ENCODE results near the gene MRPL49.

Gene MRPL49

GRCh38 chr11:65126624-65127274 is 4.6 kb downstream of the MRPL49 start:
- peaks cover 59 to 80% of the 10 kb centered on the region in 2 donors for H3K36me3 ChIP-seq (replicated peaks in 1 of 2; ENCODE audit: control insufficient read depth in 2 of 2, insufficient read depth in 2 of 2, low read length in 2 of 2)
- no CpG with 5 or more reads among the region's 6 CpGs for WGBS, 2 donors (ENCODE audit: extremely low coverage in 2 of 2, insufficient read length in 2 of 2, insufficient replicate concordance in 1 of 2)
- peaks cover 0 to 5% of the 10 kb centered on the region in 2 donors for H3K4me1 ChIP-seq (ENCODE audit: control insufficient read depth in 2 of 2, insufficient read depth in 1 of 2, low read depth in 1 of 2, low read length in 2 of 2)
- H3K4me3 ChIP-seq (ENCODE audit: low read length in 2 of 2): peak overlapping the region in 1 of 2 donors; percentile 12
- no peak overlapping the region for H3K4me2 ChIP-seq (ENCODE audit: insufficient read depth, low read length, poor library complexity, severe bottlenecking)
- H4K91ac ChIP-seq (ENCODE audit: low read depth, low read length, poor library complexity): no peak overlapping the region
- H3K23ac ChIP-seq (ENCODE audit: low read depth, low read length, poor library complexity): no peak overlapping the region
- no peak overlapping the region for H2AFZ ChIP-seq (ENCODE audit: low read length)
- H2BK120ac ChIP-seq (ENCODE audit: low read depth, low read length): no peak overlapping the region
- H3K27me3 ChIP-seq (ENCODE audit: control insufficient read depth in 3 of 3, insufficient read depth in 3 of 3, low read depth in 1 of 3, low read length in 3 of 3): no peaks in the 10 kb centered on the region
- H2BK5ac ChIP-seq (ENCODE audit: low read length): no peak overlapping the region
- H2AK5ac ChIP-seq (ENCODE audit: low read depth, low read length): no peak overlapping the region
- no peak overlapping the region for H3K9ac ChIP-seq (ENCODE audit: low read depth, low read length, poor library complexity)
- no peak overlapping the region for H4K8ac ChIP-seq (ENCODE audit: low read depth, low read length)
- DNase-seq (ENCODE audit: low spot score): no peak
- H3K79me1 ChIP-seq (ENCODE audit: low read depth, low read length): peaks cover 3% of the 10 kb centered on the region
- H3K18ac ChIP-seq (ENCODE audit: low read length): no peak overlapping the region
- H3K14ac ChIP-seq (ENCODE audit: low read length): no peak overlapping the region
- H2BK12ac ChIP-seq (ENCODE audit: low read length): no peak overlapping the region
- no peak overlapping the region for H2BK15ac ChIP-seq (ENCODE audit: low read length)
- no peak overlapping the region for H3K4ac ChIP-seq (ENCODE audit: low read length)
- no peaks in the 10 kb centered on the region for H3K9me3 ChIP-seq (replicated peaks in 1 of 2; ENCODE audit: control insufficient read depth in 2 of 2, insufficient read depth in 1 of 2, low read depth in 1 of 2, low read length in 2 of 2)
- no peak overlapping the region for H3K27ac ChIP-seq (replicated peaks; ENCODE audit: low read length)

DNA sequence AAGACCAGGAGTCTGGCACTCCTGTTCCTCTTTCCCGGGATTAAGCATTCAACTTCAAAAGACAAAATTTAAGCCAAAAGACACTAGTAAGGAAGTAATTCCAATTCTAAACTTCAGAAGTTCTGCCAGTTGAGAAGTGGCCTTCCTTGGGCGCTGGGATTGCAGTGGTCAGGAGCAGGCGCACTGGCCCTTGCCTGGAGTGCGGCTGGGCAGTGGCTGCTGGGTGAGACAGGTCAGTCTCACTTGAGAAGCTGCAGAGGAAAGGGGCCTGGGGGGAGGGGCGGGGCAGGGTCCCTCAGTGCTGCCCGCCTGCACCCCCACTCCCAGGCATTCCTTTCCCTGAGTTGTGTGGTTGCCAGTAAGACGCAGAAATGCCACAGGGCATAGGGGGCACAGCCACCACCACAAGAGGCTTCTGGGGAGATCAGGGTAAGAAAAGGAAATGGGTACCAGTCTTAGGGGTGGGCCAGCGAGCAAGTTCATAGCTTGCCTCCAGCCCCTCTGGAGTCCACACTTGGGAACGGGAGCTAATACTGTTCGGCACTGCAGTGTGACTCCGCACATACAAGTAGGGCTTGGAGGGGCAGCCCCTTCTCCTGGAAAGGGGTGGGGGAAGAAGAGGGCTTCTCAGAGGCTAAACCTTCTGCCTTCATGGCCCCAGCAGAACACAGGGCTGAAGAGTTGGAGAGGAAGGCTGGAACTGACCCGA is 5.5 kb downstream of the MRPL49 start:
- no peak overlapping the region for H2AFZ ChIP-seq (ENCODE audit: low read length)
- H4K8ac ChIP-seq (ENCODE audit: low read depth, low read length): no peak overlapping the region
- H2BK12ac ChIP-seq (ENCODE audit: low read length): no peak overlapping the region
- no peak overlapping the region for H3K14ac ChIP-seq (ENCODE audit: low read length)
- H2BK120ac ChIP-seq (ENCODE audit: low read depth, low read length): no peak overlapping the region
- no peak overlapping the region for H4K91ac ChIP-seq (ENCODE audit: low read depth, low read length, poor library complexity)
- no peak overlapping the region for H3K4me3 ChIP-seq (ENCODE audit: low read length in 2 of 2)
- peaks cover 7% of the 10 kb centered on the region for H3K79me1 ChIP-seq (ENCODE audit: low read depth, low read length)
- no peaks in the 10 kb centered on the region for H3K9me3 ChIP-seq (replicated peaks in 1 of 2; ENCODE audit: control insufficient read depth in 2 of 2, insufficient read depth in 1 of 2, low read depth in 1 of 2, low read length in 2 of 2)
- no peak overlapping the region for H3K9ac ChIP-seq (ENCODE audit: low read depth, low read length, poor library complexity)
- H2BK15ac ChIP-seq (ENCODE audit: low read length): no peak overlapping the region
- no peak overlapping the region for H2AK5ac ChIP-seq (ENCODE audit: low read depth, low read length)
- H3K4me1 ChIP-seq (ENCODE audit: control insufficient read depth in 2 of 2, insufficient read depth in 1 of 2, low read depth in 1 of 2, low read length in 2 of 2): peaks cover 0 to 5% of the 10 kb centered on the region in 2 donors
- WGBS, 2 donors (ENCODE audit: extremely low coverage in 2 of 2, insufficient read length in 2 of 2, insufficient replicate concordance in 1 of 2): no CpG with 5 or more reads among the region's 12 CpGs
- H3K27ac ChIP-seq (replicated peaks; ENCODE audit: low read length): no peak overlapping the region
- H3K27me3 ChIP-seq (ENCODE audit: control insufficient read depth in 3 of 3, insufficient read depth in 3 of 3, low read depth in 1 of 3, low read length in 3 of 3): no peaks in the 10 kb centered on the region
- H3K23ac ChIP-seq (ENCODE audit: low read depth, low read length, poor library complexity): no peak overlapping the region
- H2BK5ac ChIP-seq (ENCODE audit: low read length): no peak overlapping the region
- H3K4me2 ChIP-seq (ENCODE audit: insufficient read depth, low read length, poor library complexity, severe bottlenecking): no peak overlapping the region
- peaks cover 67 to 89% of the 10 kb centered on the region in 2 donors for H3K36me3 ChIP-seq (replicated peaks in 1 of 2; ENCODE audit: control insufficient read depth in 2 of 2, insufficient read depth in 2 of 2, low read length in 2 of 2)
- no peak overlapping the region for H3K4ac ChIP-seq (ENCODE audit: low read length)
- no peak for DNase-seq (ENCODE audit: low spot score)
- no peak overlapping the region for H3K18ac ChIP-seq (ENCODE audit: low read length)

DNA sequence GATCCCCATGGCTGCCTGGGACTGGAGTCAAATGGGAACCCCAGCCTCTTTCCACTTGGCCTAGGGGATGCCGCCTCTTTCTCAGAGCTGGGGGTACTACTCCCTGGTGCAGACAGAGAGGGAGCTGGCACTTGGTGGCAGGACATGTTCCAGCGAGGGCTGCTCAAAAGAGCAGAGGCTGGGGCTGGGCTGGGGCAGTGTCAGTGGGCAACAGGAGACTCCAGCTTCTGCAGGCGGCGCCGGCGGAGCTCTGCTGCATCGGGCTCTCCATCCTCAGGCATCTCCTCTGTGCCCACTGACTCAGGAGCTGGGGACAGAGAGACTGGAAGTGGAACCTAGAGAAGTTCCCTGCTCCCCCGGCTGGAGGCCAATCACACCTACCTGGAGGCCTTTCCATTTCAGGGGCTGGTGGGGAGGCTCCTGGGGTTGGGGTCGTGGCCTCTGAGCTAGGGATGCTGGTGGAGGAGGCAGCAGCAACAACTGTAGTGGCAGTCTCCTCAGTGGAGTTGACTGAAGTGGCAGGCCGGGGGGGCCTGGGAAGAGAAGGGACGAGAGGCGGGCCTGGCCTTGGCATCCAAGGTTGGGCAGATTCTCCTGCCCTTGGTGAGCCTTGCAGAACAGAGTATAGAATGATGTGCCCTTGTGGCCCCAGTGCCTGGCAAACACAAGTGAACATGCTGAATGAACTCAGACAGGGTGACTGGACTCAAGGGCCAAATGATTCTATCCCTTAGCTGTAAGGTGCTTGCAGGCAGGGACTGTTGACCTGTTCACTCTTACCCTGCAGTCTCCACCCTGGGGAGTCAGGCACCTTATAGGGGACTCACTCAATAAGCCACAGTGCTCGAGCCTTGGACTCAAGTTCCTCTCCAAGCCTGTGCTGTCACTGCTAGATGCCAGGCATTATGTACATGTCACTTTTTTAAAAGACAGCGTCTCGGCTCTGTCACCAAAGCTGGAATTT is 6.3 kb downstream of the MRPL49 start:
- no peak for DNase-seq (ENCODE audit: low spot score)
- no CpG with 5 or more reads among the region's 15 CpGs for WGBS, 2 donors (ENCODE audit: extremely low coverage in 2 of 2, insufficient read length in 2 of 2, insufficient replicate concordance in 1 of 2)
- no peak overlapping the region for H2BK12ac ChIP-seq (ENCODE audit: low read length)
- H3K36me3 ChIP-seq (replicated peaks in 1 of 2; ENCODE audit: control insufficient read depth in 2 of 2, insufficient read depth in 2 of 2, low read length in 2 of 2): peaks cover 71 to 91% of the 10 kb centered on the region in 2 donors
- H3K4ac ChIP-seq (ENCODE audit: low read length): no peak overlapping the region
- H3K9me3 ChIP-seq (replicated peaks in 1 of 2; ENCODE audit: control insufficient read depth in 2 of 2, insufficient read depth in 1 of 2, low read depth in 1 of 2, low read length in 2 of 2): no peaks in the 10 kb centered on the region
- H2BK15ac ChIP-seq (ENCODE audit: low read length): no peak overlapping the region
- H3K4me2 ChIP-seq (ENCODE audit: insufficient read depth, low read length, poor library complexity, severe bottlenecking): no peak overlapping the region
- H3K4me3 ChIP-seq (ENCODE audit: low read length in 2 of 2): no peak overlapping the region
- H3K4me1 ChIP-seq (ENCODE audit: control insufficient read depth in 2 of 2, insufficient read depth in 1 of 2, low read depth in 1 of 2, low read length in 2 of 2): peaks cover 5 to 6% of the 10 kb centered on the region in 2 donors
- H3K27me3 ChIP-seq (ENCODE audit: control insufficient read depth in 3 of 3, insufficient read depth in 3 of 3, low read depth in 1 of 3, low read length in 3 of 3): no peaks in the 10 kb centered on the region
- H4K8ac ChIP-seq (ENCODE audit: low read depth, low read length): no peak overlapping the region
- H2BK5ac ChIP-seq (ENCODE audit: low read length): no peak overlapping the region
- no peak overlapping the region for H3K23ac ChIP-seq (ENCODE audit: low read depth, low read length, poor library complexity)
- no peak overlapping the region for H3K27ac ChIP-seq (replicated peaks; ENCODE audit: low read length)
- no peak overlapping the region for H3K9ac ChIP-seq (ENCODE audit: low read depth, low read length, poor library complexity)
- no peak overlapping the region for H3K14ac ChIP-seq (ENCODE audit: low read length)
- no peak overlapping the region for H2AFZ ChIP-seq (ENCODE audit: low read length)
- H3K18ac ChIP-seq (ENCODE audit: low read length): no peak overlapping the region
- H2AK5ac ChIP-seq (ENCODE audit: low read depth, low read length): no peak overlapping the region
- H2BK120ac ChIP-seq (ENCODE audit: low read depth, low read length): no peak overlapping the region
- H3K79me1 ChIP-seq (ENCODE audit: low read depth, low read length): peaks cover 14% of the 10 kb centered on the region
- no peak overlapping the region for H4K91ac ChIP-seq (ENCODE audit: low read depth, low read length, poor library complexity)
